K562 (cell line): Measurements from ENCODE around the gene INCENP.

Source experiments
- CEBPB ChIP-seq: fragments of 450-650 bp; IDR thresholded peaks from 2 replicates; pipeline ENCODE4 v1.6.1; 2016; ENCODE audit warnings: missing genetic modification characterization, missing compliant biosample characterization
- CREB1 ChIP-seq, 2 experiments: sonication (generic) in 1 of 2; formaldehyde crosslinking in 1 of 2; IDR thresholded peaks; 2 replicates each; pipeline versions ENCODE4 v1.6.1 to v1.8.0; 2012 to 2022; ENCODE audit warnings: inconsistent platforms in 1 of 2, mild to moderate bottlenecking in 1 of 2, missing genetic modification reagents in 1 of 2, moderate library complexity in 1 of 2
- EP300 ChIP-seq: IDR thresholded peaks from 2 replicates; pipeline ENCODE4 v1.6.1; 2012; ENCODE audit warnings: low read length, improper control_type of control experiment
- GABPB2 ChIP-seq: fragments of 250-450 bp; sonication (Bioruptor Pico); conservative IDR thresholded peaks from 2 replicates; pipeline ENCODE4 v1.5.1; 2021; ENCODE audit warnings: mild to moderate bottlenecking
- LARP7 ChIP-seq: fragments of 450-650 bp; IDR thresholded peaks from 2 replicates; pipeline ENCODE4 v1.6.1; 2016
- TF ChIP-seq, protein P1 (sequence below), 2 experiments: fragments of 450-650 bp; IDR thresholded peaks; 2 replicates each; pipeline ENCODE4 v1.6.1; 2016; ENCODE audit warnings: mild to moderate bottlenecking in 2 of 2, borderline replicate concordance in 1 of 2, low read depth in 1 of 2, moderate library complexity in 1 of 2

DNA sequence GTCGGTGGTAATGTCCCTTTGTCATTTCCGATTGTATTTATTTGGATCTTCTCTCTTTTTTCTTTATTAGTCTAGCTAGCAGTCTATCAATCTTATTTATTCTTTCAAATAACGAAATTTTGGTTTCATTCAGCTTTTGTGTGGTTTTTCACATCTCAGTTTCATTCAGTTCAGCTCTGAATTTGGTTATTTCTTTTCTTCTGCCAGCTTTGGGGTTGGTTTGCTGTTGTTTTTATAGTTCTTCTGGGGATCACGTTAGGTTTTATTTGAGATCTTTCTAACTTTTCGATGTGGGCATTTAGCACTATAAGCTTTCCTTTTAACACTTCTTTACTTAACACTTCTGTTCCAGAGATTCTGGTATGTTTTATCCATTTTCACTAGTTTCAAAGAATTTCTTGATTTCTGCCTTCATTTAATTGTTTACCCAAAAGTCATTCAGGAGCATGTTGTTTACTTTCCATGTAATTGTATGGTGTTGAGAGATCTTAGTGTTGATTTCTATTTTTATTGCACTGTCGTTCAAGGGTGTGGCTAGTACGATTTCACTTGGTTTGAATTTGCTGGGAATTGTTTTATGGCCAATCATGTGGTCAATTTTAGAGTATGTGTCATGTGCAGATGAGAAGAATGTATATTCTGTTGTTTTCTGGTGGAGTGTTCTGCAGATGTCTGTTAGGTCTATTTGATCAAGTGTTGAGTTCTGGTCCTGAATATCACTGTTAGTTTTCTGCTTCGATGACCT is 58.5 kb downstream of the INCENP start:
- no peak for TF ChIP-seq CEBPB (tag)
- TF ChIP-seq, protein P1, sequence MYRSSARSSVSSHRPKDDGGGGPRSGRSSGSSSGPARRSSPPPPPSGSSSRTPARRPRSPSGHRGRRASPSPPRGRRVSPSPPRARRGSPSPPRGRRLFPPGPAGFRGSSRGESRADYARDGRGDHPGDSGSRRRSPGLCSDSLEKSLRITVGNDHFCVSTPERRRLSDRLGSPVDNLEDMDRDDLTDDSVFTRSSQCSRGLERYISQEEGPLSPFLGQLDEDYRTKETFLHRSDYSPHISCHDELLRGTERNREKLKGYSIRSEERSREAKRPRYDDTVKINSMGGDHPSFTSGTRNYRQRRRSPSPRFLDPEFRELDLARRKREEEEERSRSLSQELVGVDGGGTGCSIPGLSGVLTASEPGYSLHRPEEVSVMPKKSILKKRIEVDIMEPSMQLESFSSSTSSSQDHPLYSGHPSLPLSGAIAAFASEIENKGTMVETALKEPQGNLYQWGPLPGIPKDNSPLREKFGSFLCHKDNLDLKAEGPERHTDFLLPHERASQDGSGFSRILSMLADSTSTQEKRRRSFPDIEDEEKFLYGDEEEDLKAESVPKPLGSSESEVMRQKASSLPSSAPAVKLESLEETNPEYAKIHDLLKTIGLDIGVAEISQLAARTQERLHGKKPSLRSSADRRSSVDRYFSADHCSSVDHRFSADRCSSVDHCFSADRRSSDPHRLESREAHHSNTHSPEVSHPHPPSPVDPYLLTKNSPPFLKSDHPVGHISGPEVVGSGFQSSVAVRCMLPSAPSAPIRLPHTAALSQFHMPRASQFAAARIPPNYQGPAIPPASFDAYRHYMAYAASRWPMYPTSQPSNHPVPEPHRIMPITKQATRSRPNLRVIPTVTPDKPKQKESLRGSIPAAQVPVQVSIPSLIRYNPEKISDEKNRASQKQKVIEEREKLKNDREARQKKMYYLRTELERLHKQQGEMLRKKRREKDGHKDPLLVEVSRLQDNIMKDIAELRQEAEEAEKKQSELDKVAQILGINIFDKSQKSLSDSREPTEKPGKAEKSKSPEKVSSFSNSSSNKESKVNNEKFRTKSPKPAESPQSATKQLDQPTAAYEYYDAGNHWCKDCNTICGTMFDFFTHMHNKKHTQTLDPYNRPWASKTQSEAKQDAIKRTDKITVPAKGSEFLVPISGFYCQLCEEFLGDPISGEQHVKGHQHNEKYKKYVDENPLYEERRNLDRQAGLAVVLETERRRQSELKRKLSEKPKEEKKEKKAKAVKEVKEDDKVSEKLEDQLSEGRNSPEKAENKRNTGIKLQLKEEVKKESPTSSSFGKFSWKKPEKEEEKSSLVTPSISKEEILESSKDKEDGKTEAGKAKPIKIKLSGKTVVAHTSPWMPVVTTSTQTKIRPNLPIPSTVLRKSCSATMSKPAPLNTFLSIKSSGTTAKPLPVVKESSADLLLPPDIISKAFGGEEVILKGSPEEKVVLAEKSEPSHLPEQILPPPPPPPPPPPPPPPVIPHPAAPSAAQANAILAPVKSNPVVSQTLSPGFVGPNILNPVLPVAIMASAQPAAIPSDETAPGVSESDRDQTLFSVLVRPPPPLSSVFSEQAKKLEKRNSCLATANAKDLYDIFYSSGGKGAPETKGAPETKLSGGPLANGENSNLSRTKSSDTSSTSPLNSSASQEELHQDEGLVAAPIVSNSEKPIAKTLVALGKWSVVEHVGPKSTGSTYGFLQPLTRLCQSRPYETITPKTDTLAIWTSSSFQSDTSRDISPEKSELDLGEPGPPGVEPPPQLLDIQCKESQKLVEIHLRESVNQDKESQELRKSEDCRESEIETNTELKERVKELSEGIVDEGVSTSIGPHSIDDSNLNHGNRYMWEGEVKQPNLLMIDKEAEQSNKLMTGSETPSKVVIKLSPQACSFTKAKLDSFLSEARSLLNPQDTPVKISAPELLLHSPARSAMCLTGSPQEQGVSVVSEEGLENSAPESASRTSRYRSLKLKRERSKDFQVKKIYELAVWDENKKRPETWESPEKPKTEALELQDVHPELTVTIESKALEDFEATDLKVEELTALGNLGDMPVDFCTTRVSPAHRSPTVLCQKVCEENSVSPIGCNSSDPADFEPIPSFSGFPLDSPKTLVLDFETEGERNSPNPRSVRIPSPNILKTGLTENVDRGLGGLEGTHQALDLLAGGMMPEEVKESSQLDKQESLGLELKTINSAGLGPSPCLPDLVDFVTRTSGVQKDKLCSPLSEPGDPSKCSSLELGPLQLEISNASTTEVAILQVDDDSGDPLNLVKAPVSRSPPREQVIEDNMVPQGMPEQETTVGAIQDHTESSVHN (IDR thresholded peaks at IDR 0.05; ENCODE audit: borderline replicate concordance in 1 of 2, low read depth in 1 of 2), result no peak
- TF ChIP-seq GABPB2 (CRISPR knock-in tag), result no peak
- no peak for TF ChIP-seq EP300
- TF ChIP-seq LARP7, result no peak
- TF ChIP-seq CREB1 (IDR thresholded peaks at IDR 0.05), result no peak
- no peak for TF ChIP-seq CREB1 (CRISPR knock-in tag; IDR thresholded peaks at IDR 0.05)
